ENCODE data around the gene ALPI.

Gene ALPI

GRCh38 chr2:232460171-232460570, 4.2 kb downstream of the ALPI start:
- DNase-seq (ENCODE audit: low spot score) (no peak), FAIRE-seq (no peak)

DNA sequence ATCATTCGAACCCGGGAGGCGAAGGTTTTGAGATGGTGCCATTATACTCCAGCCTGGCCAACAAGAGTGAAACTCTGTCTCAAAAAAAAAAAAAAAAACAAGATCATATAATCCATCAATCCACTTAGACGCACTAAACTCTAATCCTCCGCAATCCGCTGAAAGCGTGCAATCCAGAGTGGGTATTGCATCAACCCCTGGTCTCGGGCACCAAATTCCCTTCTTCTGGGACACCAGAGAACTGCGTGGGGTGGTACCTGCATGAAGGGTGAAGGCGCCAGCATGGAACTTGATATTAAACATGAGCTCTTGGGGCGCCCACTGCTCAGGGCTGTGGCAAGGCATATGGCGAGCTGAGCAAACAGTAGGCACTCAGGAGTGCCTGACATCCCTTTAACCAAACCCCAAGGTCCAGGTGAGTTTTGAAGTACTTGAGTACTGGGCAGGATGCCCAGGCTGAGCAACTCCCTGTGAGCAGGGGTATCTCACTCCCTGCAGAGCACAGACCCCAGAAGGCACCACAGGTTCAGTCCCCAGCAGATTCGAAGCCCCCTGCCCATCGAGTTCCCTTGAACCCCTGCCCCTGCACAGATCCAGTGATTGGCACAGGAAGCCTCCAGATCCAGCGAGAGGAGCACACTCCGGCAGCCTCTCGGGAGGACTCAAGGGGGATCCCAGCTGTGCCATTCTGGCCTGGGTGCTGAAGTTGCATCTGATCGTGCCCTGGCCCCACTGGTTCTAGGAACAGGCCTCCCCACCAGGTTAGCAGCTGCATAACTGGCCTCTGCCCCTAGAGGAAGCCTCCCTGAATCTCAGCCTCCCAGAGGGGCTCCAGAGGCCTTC, 8.0 kb downstream of the ALPI start:
- DNase-seq (ENCODE audit: low spot score) (no peak), FAIRE-seq (no peak)

- FAIRE-seq = no peak
- no peak for DNase-seq (ENCODE audit: low spot score)
Observed at GRCh38 chr2:232464544-232464885, 8.6 kb downstream of the ALPI start.

- FAIRE-seq (no peak), DNase-seq (ENCODE audit: low spot score) (no peak)
Observed at GRCh38 chr2:232465061-232465460, 9.1 kb downstream of the ALPI start.

- FAIRE-seq (no peak), DNase-seq (ENCODE audit: low spot score) (no peak)
Observed at GRCh38 chr2:232466221-232466620, 10.3 kb downstream of the ALPI start.

GRCh38 chr2:232473467-232473890, 17.5 kb downstream of the ALPI start:
- DNase-seq (ENCODE audit: low spot score) = peak; percentile 40

GRCh38 chr2:232476045-232476444, 20.1 kb downstream of the ALPI start:
- no peak for FAIRE-seq
- no peak for DNase-seq (ENCODE audit: low spot score)

More at GRCh38 chr2:232473467-232473890, 17.5 kb downstream of the ALPI start:
- FAIRE-seq = no peak

GRCh38 chr2:232476791-232477190, 20.8 kb downstream of the ALPI start:
- FAIRE-seq = no peak
- DNase-seq (ENCODE audit: low spot score) = no peak

DNA sequence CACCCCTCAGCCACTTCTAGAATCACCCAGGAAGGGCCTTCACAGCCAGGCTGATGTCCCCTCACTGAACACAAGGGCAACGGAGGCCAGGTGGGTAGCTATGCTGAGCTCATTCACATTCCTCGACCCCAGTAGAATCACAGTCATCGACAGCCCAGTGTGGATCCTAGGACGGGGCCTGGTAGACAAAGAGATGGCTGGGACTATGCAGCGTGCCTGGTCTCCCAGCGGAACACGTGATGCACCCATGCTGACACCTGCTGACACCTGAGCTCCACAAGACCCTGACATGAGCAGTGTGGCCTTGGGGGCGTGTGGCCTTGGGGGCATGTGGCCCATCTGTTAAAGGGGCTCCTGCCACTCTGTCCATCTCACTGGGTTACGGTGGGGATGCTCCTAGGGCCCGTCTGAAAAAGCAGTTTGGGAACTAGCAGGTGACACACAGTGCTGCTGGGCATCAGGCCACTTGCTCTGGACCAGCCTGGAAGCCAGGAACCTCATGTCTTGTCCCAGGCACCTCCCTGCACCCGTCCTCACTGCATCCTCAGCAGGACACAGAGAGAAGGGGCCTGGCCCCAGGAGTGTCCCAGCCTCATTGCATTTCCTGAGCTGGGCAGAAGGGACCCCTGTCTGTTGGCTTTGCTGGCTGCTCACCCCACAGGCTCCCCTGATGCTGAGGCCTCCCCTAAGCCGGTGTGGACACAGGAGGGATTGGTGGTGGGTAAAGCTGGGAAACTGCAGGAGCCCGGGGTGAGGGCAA, 22.0 kb downstream of the ALPI start:
- FAIRE-seq = no peak
- DNase-seq (ENCODE audit: low spot score) = no peak

DNA sequence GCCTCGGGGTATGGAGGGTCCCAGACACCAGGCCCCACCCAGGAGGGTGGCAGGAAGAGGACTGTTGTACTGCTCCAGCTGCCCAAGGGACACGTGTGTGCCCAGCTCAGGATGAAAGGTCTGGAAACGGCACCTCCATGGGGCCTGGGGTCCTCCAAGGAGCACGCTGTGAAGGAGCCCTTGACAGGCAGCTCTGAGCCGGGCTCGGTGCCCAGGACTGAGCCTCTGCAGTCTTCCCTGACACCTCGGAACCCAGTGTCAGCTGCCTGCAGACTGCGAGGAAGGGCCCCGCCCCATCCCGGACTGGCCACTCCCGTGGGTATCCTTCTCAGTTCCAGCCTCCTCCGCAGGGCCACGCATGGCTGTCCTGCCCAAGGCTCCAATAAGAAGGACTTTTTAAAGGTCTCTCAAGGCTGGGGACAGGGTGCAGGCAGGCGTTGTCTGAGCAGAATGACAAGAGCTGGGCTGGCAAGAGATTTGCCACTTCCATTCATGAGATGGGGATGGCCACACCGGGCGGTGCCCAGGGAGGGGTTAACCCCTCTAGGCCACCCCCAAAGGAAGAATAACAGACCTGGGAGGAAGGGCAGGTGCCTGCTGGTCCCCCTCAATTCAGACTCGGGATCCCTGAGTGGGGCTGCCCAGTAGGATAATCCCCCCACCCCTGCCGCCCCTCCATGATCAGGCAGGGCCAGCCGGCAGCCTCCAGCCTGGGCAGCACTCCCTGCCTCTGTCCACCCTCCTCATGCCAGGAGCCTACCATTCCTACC, 22.8 kb downstream of the ALPI start:
- FAIRE-seq (no peak), DNase-seq (ENCODE audit: low spot score) (no peak)

- DNase-seq (ENCODE audit: low spot score) = no peak
- FAIRE-seq = no peak
Observed at GRCh38 chr2:232479341-232480200, 23.6 kb downstream of the ALPI start.

GRCh38 chr2:232480201-232481190, 24.5 kb downstream of the ALPI start:
- DNase-seq (ENCODE audit: low spot score) = no peak
- FAIRE-seq = no peak

DNA sequence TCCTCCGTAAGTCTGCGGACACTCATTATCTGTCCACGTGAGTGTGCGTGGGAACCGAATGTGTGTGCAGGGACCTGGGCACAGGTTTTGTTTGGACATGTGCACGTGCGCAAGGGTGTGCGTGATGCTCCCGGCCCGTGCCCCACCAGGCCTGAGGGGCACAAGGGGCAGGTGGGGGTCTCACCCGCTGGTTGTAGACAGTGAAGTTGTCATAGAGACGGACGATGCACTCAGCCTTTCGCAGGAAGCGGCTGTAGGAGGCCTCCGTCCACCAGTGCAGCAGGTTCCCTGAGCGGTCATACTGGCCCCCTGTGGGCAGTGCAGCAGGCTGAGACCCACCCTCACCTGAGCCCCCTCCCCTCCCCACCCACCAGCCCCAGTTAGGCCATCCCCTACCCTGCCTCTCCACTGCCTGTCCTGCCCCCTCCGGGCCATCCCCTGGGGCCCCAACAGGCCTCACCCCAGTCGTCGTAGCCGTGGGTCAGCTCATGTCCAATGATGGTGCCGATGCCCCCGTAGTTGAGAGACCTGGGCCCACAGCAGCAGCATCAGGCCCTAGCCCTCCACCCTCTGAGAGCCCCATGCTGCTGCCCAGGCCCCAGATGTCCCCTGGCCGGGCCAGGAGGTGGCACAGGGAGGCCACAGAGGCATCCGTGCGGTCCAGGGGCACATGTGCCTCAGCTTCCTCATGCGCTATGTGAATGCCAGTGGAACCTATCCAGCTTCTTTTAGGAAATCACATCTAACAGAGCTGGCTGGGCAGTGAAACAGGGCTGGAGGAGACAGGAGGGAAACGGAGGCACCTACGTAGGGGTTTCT, 25.6 kb downstream of the ALPI start:
- FAIRE-seq (no peak), DNase-seq (ENCODE audit: low spot score) (no peak)

DNA sequence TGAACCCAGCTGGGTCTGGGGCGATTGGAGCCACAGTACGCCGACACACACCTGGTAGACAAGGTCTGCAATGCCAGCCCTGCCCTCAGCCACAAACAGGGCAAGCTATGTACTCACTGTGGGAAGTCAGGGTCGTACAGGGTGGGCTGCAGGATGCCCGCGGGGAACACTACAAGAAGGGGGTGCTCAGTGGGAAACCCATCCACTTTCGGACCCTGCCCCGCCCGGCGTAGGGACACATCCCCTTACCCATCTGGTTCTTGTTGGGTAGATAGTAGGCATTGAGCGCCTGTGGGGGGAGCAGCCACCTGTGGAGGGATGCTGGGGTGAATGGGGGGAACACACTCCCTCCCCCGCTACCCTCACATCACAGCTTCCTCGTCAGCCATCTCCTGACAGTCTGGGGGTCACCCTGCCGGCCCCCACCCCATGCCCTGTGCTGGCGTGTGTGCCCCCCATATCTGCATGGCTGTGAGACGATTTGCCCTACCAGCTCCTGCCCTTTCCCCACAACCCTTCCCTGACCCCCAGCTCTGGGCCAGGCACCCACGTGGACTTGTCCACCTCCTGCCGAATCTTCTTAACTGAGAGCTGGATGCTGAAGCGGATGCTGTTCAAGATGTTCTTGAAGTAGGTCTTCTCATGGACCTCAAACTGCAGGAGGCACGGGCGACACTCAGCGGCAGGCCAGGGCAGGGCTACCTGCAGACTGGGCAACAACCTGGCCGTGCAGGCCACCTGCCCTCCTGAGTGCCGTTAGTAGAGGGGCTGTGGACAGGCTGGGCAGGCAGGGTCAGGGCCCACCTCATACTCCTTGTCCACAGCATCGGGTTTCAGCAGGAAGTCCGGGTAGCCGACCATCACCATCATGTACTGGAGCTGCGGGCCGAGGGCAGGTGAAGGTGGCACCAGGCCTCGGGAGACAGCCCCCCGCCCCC, 26.6 kb downstream of the ALPI start:
- no peak for FAIRE-seq
- DNase-seq (ENCODE audit: low spot score) = no peak

DNA sequence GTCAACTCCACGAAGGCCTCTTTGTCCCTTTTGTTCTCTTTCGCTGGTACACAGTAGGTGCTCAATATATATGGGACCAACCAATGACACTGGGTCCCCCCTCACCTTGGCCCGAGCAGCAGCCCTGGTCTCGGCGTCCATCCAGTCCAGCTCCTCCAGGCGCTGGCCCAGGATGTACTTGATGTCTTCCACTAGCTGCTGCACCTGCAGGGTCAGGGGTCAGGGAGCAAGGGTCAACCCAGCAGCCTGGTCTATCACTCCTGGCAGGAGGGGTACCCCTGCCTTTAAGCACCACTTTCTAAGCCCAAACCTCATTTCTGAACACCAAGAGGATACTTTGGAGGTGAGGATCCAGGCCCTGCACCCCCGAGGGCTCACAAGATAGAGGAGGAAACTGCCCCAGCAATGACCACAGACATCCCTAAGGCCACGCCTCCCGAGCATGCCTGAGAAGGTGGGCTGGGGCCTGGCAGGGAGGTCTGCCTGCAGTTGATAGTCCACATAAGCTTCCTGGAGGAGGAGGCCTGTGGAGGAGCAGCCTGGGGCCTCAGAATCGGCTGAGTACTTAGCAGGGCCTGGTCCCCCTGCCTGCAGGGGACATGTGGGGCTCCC, 27.5 kb downstream of the ALPI start:
- no peak for FAIRE-seq

DNA sequence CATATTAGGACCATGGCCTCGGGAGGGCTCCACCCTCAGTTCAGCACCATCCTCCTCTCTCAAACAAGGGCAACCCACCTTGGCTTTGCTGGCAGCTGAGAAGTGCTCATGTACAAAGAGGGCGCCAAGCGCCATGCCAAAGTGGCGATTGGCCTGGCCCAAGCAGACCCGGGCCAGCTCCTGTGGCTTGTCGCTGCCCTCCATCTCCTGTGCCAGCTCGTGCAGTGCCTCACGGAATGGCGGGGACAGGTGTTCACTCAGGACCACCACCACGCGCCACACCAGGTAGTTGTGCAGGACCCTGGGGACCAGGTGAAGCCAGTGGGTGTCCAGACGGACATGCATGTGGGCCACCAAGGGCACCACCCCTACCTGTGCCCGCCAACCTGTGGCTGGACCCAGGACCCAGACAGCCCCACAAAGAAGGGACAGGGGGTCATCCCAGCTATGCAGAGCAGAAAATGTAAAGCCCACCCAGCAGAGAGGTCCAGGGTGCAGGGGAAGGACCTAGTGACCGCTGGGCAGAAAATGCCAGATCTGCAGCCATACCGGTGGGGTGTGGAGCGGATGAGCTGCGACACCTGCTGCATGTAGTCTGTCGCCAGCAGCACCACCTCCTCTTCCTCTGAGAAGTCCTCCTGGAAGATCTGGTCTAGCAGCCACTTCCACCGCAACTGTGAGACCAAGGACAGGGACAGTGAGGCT, 28.1 kb downstream of the ALPI start:
- DNase-seq (ENCODE audit: low spot score) (no peak), FAIRE-seq (no peak)

More for the DNA sequence above, 27.5 kb downstream of the ALPI start:
- DNase-seq (ENCODE audit: low spot score) = no peak
